DMS53 treated with DMSO at 0.1 percent for 48 hours (cell line): ENCODE results near the gene KIAA0825.
A peak's percentile ranks its signal among the peaks of the same experiment; 100 is the strongest.

Source experiments
- DNase-seq: peaks from one replicate; lab custom pipeline; 2025; ENCODE audit not compliant: unreplicated experiment; lab: John Stamatoyannopoulos, UW

The KIAA0825 gene

DNA sequence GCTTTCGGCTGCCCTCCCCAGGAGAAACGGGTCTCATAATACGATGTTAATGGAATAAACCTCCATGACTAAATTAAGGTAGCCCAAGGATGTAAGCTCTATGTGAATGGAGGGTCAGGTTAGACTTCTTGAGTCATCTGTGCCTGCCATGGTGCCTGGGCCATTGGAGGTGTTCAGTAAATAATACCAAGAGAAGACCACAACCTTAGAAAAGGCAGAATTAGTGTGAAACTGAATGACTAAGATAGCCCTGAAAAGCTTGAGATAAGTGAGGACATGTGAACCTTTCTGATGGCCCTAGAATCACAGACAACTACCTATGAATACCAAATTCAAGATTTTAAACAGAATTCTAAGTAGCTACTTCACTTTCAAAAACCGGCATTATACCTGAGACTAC, 160.6 kb downstream of the KIAA0825 start:
- no peak for DNase-seq

DNA sequence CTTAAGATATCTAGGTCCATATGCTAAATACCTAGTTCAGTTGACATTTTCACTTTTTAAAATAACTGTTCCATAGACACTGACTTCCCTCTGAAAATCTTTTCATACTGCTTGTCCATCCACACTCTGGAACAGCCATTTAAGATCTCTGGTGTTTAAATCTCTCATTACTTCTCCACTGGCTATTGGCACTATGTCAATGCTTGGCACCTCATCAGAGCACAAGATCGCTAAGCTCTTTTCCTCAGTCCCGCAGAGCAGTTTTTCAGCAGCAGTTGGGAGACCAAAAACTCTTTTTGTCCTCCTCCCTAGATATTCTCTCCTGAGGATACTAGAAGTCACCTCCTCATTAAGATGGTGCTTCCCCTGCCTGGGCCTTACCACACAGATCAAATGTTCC, 172.7 kb downstream of the KIAA0825 start:
- no peak for DNase-seq

DNA sequence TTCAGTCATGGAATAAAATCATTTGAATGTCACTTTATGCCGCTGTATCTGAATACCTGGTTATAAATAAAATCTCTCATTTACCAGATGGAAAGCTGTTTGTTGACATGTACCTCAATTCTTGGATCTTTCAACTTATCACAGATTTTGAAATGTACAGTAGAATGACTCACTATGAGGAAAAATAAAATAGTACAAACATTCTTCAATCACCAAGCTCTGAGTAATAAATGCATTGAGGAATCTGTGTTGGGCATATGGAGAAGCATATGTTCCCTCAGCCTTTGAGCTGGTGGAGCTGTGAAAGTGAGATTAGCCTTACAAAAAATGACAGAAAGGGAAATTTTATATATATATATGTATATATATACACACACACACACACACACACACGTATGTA, 175.4 kb downstream of the KIAA0825 start:
- DNase-seq, result no peak

DNA sequence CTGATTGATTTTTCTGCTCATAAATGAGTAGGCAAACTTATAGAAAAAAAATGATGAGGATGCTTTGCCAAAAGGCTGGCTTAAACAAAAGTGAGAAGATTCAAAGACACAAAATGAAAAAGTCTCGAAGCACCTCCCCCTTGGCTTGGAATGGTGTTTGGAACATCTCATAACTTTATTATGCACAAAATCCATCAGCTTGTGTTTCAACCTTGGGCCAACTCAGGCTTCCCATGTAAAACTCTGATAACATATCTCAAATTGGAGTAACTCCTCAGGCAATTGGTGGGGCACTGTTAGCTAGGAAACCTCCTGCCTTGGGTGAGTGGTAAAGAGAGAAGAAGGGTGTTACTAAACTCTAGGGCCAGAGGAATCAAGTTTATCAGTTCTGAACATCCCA, 176.3 kb downstream of the KIAA0825 start:
- no peak for DNase-seq

DNA sequence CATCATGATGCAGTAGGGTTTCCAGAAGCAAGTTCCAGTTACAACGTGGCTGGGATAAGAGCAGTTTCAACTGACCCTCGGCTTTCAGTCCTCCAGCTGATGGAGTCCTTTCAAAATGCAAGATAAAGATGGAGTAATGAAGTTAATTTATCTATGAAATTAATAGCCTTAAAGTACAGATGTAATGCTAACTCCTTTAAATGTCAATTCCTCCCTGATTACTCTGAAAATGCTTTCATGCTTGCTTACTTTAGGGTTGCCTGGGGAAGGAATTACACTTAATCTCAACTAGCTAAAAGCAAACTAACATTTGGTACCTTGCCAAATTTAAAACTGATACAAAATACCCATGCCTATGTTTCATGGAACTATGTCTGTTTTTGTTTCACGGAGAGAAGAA, 178.4 kb downstream of the KIAA0825 start:
- peak; percentile 5 for DNase-seq

DNA sequence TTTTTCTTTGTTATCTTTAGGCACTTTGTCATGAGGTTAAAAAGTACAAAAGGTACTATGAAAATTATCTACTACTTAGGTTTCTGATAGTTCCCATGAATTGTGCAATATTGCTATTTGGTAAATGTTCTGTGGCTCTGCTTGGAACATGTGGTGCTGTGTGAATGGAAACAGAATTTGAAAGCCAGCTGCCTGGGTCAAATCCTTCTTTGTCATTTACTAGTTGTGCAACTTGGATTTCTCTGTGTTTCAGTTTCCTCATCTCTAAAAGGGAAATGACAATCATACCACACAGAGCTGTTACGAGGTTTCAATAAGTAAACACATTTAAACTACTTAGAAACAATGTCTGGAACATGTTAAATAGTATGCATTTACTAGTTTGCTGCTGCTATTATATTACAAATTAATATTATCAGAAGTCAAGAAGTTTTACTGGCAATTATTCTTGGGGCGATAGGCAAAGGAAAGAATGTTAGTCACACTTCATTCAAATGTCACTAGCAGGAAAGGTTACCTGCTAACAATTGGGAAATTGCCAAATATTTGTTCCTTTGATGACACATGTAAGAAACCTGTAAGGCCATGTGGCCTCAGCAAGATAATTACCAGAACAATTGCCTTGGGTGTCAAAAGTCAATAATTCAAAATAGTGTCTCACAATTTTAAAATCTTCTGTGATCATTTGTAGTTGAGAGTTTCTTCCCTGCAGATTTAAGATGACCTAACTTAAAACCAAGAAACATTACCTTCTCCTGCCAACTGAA, 184.8 kb downstream of the KIAA0825 start:
- DNase-seq, result peak; percentile 13

DNA sequence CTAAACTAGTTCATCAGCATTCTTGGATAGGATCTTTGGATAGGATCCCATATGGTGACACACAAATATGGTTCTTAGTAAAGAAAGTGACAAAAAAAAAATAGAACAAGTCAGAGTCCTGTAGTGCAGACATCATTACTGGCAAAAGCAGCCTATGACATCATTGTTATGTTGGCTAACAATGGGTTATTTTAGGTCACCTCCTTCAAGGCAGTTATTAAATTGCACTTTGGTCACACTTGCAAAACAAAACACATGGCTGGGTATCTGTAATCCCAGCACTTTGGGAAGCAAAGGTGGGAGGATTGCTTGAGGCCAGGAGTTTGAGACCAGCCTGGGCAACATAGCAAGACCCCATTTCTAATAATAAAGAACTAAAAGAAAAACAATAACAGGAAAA, 185.9 kb downstream of the KIAA0825 start:
- DNase-seq, result peak; percentile 10

DNA sequence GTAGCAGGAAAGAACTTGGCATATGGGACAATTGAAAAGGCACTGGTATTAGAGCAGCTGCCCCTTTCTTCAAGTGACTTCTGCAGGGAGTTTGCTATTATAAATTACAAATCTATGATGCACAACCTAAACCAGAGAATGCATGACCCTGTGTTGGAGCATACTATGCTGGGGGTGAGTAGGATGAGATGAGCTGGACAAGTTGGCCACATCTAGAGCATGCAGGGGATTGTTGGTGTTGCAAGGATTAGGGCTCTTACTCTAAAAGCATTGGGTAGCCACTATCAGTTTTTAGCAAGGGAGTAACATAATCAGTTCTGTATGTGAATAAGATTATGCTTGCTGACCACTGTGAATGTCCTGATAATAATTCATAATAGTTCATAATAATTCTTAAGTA, 186.7 kb downstream of the KIAA0825 start:
- no peak for DNase-seq

DNA sequence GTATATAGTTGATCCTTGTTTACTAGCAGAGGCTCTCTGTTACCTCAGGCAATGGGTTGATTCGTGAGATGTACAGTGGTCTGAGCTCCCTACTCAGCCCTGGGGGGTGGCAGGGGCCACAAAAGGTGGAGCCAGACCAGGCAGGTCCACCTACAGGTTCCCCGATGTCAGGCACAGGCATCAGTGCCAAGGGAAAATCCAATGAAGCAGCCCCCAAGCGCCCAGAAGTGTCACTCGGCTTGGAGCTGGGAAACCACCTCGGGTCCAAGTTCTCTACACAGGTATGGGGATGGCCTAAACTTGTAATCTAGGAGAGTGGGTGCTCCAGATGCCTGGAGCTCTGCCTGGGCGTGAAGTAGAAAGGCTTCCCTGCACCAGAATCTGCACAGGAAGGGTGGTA, 188.8 kb downstream of the KIAA0825 start:
- DNase-seq, result no peak

DNA sequence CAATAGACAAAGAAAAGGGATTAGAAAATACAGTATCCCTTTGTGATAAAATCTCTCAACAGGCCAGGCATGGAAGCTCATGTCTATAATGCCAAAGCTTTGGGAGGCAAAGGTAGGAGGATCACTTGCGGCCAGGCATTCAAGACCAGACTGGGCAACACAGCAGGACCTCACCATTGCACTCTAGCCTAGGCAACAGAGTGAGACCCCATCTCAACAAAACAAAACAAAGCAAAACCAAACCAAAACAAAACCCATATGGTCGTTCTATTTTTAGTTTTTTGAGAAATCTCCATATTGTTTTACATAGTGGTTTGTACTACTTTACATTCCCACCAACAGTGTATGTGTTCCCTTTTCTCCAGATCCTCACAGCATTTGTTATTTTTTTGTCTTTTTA, 193.0 kb downstream of the KIAA0825 start:
- no peak for DNase-seq

DNA sequence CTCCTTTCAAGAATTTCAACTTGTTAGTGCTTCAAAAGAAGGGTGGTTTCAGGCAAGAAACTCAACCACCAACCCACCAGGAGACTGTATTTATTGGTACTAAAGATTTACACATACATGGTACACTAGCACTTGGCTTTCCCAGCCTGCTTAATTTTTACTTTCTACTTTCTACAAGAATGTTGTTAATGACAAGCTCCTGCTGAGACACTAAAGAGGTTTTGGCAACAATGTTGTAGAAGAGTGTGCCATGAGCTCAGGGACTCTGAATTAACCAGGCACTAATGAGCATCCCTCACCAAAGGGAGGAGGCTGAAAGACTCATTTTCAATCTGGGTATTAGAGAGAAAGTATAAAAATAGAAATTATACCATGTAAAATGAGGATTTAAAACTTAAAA, 195.0 kb downstream of the KIAA0825 start:
- DNase-seq, result no peak

DNA sequence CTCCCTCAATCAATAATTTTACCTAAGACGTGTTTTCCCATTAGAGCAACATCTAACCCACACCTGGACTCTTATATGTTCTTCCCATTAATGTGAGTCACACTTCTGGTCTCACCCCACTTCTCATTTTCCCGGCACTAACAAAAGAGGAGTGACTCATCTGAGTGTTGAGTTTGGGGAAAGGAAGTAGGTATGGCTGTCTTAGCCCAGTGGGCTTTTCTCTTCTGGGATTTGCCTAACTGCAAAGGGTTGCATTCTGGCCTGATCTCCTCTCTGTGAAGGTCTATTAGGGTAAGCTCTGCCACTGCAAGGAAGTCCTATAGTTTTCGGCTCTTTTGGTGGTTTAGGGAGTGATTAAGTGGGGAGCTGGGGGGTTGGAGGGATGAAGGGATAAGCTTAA, 195.6 kb downstream of the KIAA0825 start:
- peak; percentile 92 for DNase-seq

DNA sequence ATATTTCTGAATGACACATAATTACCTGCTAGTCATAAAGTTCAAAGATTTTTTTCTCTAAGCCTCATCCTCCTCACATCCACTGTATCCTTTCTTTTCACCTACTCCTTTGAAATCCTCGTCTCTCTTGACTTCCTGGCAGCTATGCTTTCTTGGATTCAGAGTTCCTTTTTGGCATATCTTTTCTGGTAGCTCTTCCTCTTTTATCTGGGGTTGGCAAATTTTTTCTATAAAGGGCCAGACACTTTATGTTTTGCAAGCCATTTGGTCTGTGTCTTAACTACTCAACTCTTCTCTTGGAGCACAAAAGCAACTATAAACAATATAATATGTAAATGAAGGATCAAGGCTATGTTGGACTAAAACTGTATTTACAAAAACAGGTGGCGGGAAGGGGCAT, 197.5 kb downstream of the KIAA0825 start:
- no peak for DNase-seq

DNA sequence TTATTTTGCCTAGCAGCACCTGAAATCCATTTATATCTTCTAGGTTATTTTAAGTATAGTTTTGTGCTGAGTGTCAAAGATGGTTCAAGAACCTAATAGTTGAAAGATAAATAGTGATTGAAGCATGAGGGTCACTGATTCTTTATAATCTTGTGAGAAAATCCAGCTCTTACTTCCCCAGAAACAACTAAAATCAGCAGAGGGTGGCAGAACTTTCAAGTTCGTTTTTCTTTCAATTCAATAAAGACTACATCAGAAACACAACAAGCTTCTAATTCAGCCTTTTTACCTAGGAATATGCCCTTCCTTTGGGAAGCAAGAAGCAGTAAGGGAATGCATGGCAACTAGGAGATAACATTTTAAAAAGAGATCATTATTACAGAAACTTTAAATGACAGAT, 202.6 kb downstream of the KIAA0825 start:
- no peak for DNase-seq

DNA sequence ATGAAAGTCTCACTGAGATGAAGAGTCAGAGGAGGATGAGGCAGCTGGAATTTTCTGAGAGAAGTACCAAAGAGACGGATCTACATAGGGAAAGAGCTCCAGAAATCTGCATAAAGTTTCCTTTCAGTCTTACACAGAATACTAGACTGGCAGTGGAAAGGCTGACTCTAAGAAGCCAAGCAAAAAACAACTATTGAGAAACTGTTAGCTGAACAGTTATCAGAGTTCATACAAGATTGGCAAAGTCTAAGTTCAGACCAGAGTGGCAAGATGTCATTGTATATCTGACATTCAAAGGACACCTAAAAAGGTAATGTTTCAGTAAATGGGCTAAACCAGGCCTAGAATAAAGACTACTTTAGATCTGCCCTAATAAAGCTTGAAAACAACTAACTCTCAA, 209.0 kb downstream of the KIAA0825 start:
- DNase-seq, result no peak

DNA sequence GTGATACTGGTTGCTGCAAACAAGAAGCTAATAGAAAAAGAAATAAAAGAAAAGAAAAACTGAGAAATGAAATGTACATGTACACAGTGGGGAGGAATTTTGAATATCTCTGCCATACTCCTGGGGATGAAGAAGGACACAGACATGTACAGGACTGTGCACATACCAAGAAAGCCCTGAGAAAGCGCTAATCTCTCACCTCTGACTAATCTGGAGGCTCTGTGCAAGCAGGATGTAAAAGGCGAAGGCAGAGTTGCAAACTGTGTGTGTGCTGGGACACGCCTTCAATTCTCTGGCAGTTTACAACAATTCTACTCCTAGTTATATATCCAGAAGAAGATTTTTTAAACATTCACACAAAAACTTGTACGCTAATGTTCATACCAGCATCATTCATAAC, 211.4 kb downstream of the KIAA0825 start:
- no peak for DNase-seq

DNA sequence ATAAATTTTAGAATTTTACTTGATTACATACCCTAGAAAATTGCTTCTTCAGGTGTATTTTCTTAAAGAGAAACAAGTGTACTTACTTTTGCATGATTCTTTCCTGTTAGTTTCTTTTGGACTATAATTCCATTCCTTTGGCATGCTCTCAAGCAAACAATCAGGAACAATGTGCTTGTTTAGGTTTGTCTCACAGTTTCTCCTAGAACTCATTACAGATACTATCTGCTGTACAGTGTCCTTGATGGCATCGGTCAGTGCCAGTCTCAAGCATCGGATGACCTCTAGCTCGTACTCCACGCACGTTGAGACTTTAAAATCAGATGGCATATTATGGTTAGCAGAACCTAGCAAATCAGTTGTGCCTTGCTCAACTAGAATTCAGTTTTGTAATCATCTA, 214.9 kb downstream of the KIAA0825 start:
- no peak for DNase-seq

DNA sequence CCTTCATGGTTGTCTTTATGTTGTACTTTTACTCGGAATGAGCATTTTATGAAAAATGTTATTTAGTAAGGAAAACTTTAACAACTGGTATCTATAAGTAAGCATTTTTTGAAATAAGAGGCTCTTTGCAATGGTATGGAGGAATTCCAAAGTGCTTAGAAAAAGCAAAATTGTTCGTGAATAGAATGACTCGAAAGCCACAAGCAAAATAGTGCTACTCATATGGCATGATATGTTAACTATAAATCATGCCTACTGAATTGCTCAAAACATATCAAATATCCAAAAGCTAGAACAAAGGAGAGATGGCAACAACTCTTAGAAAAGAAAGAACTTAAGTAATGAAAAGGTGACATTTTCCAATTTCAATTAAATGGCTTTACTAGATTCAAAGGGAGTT, 216.3 kb downstream of the KIAA0825 start:
- no peak for DNase-seq

DNA sequence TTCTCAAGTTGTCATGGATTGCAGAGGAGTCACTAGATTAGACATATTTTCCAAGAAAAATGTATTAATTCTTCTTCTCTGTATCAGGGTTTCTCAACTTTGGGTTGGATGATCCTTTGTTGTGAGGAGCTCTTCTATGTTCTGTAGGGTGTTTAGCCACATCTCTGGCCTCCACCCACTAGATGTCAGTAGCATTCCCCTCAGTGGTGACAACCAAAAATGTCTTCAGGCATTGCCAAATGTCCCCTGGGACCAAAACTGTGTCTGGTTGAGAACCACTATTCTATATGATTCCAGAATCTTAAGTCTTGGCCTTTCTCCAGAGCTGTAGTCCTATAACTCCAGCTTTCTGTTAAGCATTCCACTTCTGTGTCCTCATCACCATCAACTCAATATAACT, 220.9 kb downstream of the KIAA0825 start:
- no peak for DNase-seq

DNA sequence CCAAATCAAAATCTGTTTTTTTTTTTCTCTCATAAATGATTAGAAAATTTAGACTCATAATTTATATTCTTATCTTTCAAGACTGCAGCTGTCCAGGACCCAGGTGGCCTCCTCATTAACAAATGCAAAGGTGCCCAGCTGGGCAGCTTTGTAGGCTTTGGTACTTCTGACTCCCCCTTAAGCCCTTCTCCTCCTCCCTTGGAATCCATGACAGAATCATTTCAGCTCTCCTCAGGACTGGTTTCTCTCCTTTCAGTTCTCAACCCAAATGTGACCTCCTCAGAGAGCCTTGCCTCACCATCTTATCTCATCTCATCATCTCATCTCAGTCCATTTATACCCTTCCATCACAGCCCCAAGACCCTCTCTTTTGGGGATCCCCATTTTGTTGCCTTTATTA, 221.7 kb downstream of the KIAA0825 start:
- no peak for DNase-seq

DNA sequence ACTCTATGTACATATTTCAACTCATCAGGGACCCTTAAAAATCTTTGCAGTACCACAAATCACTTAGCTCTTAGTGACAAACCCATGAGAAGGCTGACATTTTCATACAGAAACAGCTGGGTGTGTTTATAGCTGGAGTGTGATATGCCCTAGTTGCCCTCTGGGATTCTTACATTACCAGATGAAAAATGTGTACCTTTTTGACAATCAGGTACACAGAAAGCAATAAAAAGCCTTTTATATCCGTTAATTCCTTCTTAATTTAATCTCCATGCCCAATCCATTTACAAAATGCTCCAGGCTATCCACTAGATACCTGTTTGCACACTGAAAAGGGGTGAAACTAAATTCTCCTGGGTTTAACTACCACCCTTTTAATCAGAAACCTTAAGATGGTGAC, 222.9 kb downstream of the KIAA0825 start:
- no peak for DNase-seq

DNA sequence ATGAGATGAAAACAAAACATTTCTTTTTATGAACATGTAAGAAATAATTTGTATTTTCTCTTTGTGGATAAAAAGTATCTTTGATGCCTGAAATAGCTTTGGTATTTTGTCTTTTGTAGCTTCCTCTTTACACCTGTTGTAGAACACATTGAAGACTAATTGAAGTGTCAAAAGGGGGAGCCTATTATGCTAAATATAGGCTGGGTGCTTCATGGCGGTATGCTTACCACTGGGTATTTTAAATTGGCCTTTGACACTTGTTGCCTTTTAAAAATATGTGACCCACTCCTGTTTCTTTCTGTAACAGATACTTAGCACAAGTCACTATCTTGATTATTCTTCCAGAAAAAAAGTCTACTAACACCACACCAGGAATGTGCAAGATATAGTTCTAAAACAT, 226.4 kb downstream of the KIAA0825 start:
- no peak for DNase-seq

DNA sequence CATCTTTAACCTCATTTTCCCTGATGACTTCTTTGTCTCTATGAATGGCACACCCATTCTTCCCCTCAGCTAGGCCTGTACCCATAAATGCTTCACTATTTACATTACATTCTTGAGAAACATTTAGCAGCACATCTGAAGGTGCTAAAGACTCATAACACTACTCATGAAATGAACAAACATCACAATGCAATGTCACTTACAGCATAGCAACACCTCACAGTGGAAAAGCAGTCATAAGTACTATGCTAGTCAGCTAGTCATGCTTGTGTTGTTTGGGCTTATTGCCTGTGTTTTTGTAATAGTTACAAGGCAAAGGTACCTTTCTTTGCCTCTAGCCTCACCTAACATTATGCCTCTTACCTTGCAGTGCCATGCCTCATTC, 228.9 kb downstream of the KIAA0825 start:
- DNase-seq, result no peak
